IMR-90 (cell line): Measurements from ENCODE around the gene CNOT6. TPM values are rescaled to one million over a fixed set of nuclear protein-coding genes. Genes with fewer than 3 reads are reported as not detected.

Experiments used
- ATAC-seq: fragments of 200-7000 bp; cut with Tn5 transposase; 2 replicates; pipeline ENCODE4 v1.9.1; 2020; ENCODE audit warnings: low read depth, mild to moderate bottlenecking, moderate library complexity
- BruUV-seq: library from RNA; stranded (reverse); fragments of 400-500 nt; replicated peaks from 2 replicates; lab custom pipeline; 2021; lab: Mats Ljungman, UMichigan
- CTCF ChIA-PET: fragments of 300-600 bp; formaldehyde crosslinking; extraction: SDS; loops from one replicate; lab custom pipeline; 2021; ENCODE audit warnings: antibody characterized with exemption; lab: Yijun Ruan, JAX
- POLR2A ChIA-PET: fragments of 300-600 bp; sonication (Branson Sonifier 250); formaldehyde crosslinking; loops from one replicate; lab custom pipeline; 2022; ENCODE audit warnings: antibody characterized with exemption; ENCODE audit not compliant: unreplicated experiment; lab: Charles Lee
- DNase-seq: peaks from one replicate; pipeline ENCODE4 v3.0.0; 2013
- H2AFZ ChIP-seq: replicated peaks from 2 replicates; pipeline ENCODE3; 2013; ENCODE audit warnings: low read length, mild to moderate bottlenecking; ENCODE audit not compliant: poor library complexity
- H2AK5ac ChIP-seq: 2 replicates; pipeline ENCODE4 v1.6.1; 2013; ENCODE audit warnings: low read depth, low read length, inconsistent platforms
- H2AK9ac ChIP-seq: replicated peaks from 2 replicates; pipeline ENCODE3; 2013; ENCODE audit warnings: mild to moderate bottlenecking, low read depth, low read length, moderate library complexity; ENCODE audit not compliant: poor library complexity
- H2BK120ac ChIP-seq: 2 replicates; pipeline ENCODE4 v1.6.1; 2013; ENCODE audit warnings: low read depth, low read length, inconsistent platforms
- H2BK15ac ChIP-seq: 3 replicates; pipeline ENCODE4 v1.6.1; 2013; ENCODE audit warnings: low read depth, low read length, inconsistent platforms
- H2BK20ac ChIP-seq: 2 replicates; pipeline ENCODE4 v1.6.1; 2013; ENCODE audit warnings: low read depth, mild to moderate bottlenecking, inconsistent platforms, low read length, moderate library complexity
- H2BK5ac ChIP-seq: 2 replicates; pipeline ENCODE4 v1.6.1; 2013; ENCODE audit warnings: mild to moderate bottlenecking, low read depth, low read length, inconsistent platforms; ENCODE audit not compliant: poor library complexity, severe bottlenecking
- H3K14ac ChIP-seq: replicated peaks from 2 replicates; pipeline ENCODE4 v1.6.1; 2013; ENCODE audit warnings: low read depth, low read length, inconsistent platforms
- H3K18ac ChIP-seq: 2 replicates; pipeline ENCODE4 v1.6.1; 2013; ENCODE audit warnings: low read depth, low read length, control low read depth
- H3K23ac ChIP-seq: 2 replicates; pipeline ENCODE4 v1.6.1; 2013; ENCODE audit warnings: low read depth, low read length, inconsistent platforms
- H3K27ac ChIP-seq: 2 replicates; pipeline ENCODE4 v1.5.1; 2013; ENCODE audit warnings: mild to moderate bottlenecking, control low read depth, low read length; ENCODE audit not compliant: insufficient read depth
- H3K27me3 ChIP-seq: 2 replicates; pipeline ENCODE4 v1.6.1; 2013; ENCODE audit warnings: low read length; ENCODE audit not compliant: control insufficient read depth, insufficient read depth
- H3K36me3 ChIP-seq: 2 replicates; pipeline ENCODE4 v1.6.1; 2013; ENCODE audit warnings: low read length, mixed read lengths; ENCODE audit not compliant: control insufficient read depth, insufficient read depth
- H3K4ac ChIP-seq: 2 replicates; pipeline ENCODE4 v1.6.1; 2013; ENCODE audit warnings: low read depth, low read length, inconsistent platforms
- H3K4me1 ChIP-seq: 2 replicates; pipeline ENCODE4 v1.6.1; 2013; ENCODE audit warnings: low read length, mixed read lengths; ENCODE audit not compliant: control insufficient read depth, insufficient read depth
- H3K4me2 ChIP-seq: 2 replicates; pipeline ENCODE4 v1.6.1; 2013; ENCODE audit warnings: low read depth, mild to moderate bottlenecking, control low read depth, low read length, moderate library complexity
- H3K4me3 ChIP-seq: 2 replicates; pipeline ENCODE4 v1.5.1; 2013; ENCODE audit warnings: low read depth, mild to moderate bottlenecking, control low read depth, low read length, moderate library complexity; ENCODE audit not compliant: insufficient read depth
- H3K56ac ChIP-seq: 2 replicates; pipeline ENCODE4 v1.6.1; 2013; ENCODE audit warnings: low read length, inconsistent platforms; ENCODE audit not compliant: insufficient read depth; ENCODE audit errors: extremely low read depth
- H3K79me1 ChIP-seq, 2 experiments: 2 replicates each; pipeline ENCODE4 v1.6.1; 2013; ENCODE audit warnings: low read length in 2 of 2, inconsistent platforms in 1 of 2, low read depth in 1 of 2
- H3K9ac ChIP-seq: 2 replicates; pipeline ENCODE4 v1.6.1; 2013; ENCODE audit warnings: low read depth, low read length, control low read depth
- H3K9me1 ChIP-seq: 2 replicates; pipeline ENCODE4 v1.6.1; 2013; ENCODE audit warnings: low read length, inconsistent platforms; ENCODE audit not compliant: insufficient read depth
- H3K9me3 ChIP-seq: 2 replicates; pipeline ENCODE4 v1.6.1; 2013; ENCODE audit warnings: low read length; ENCODE audit not compliant: control insufficient read depth, insufficient read depth
- H4K20me1 ChIP-seq: 2 replicates; pipeline ENCODE4 v1.6.1; 2013; ENCODE audit warnings: low read length, inconsistent platforms; ENCODE audit not compliant: insufficient read depth
- H4K5ac ChIP-seq: 2 replicates; pipeline ENCODE4 v1.6.1; 2013; ENCODE audit warnings: mild to moderate bottlenecking, low read depth, low read length, control low read depth
- H4K8ac ChIP-seq, 2 experiments: 2 replicates each; pipeline ENCODE4 v1.6.1; 2013; ENCODE audit warnings: low read depth in 2 of 2, low read length in 2 of 2, control low read depth in 1 of 2, inconsistent platforms in 1 of 2
- H4K91ac ChIP-seq: 2 replicates; pipeline ENCODE4 v1.6.1; 2013; ENCODE audit warnings: low read depth, low read length, inconsistent platforms; ENCODE audit not compliant: insufficient read depth
- BHLHE40 ChIP-seq: fragments of 150-350 bp; IDR thresholded peaks from 2 replicates; pipeline ENCODE4 v1.6.1; 2016; ENCODE audit warnings: mild to moderate bottlenecking, low read depth, low read length
- CEBPB ChIP-seq: IDR thresholded peaks from 2 replicates; pipeline ENCODE4 v1.6.1; 2012; ENCODE audit warnings: low read depth, low read length, improper control_type of control experiment
- CHD1 ChIP-seq: IDR thresholded peaks from 2 replicates; pipeline ENCODE4 v1.6.1; 2012; ENCODE audit warnings: low read depth, low read length, improper control_type of control experiment
- FOS ChIP-seq: fragments of 150-350 bp; IDR thresholded peaks from 2 replicates; pipeline ENCODE4 v1.6.1; 2016; ENCODE audit warnings: low read depth, low read length
- MAFK ChIP-seq: IDR thresholded peaks from 2 replicates; pipeline ENCODE4 v1.6.1; 2012; ENCODE audit warnings: low read depth, low read length, improper control_type of control experiment
- MAZ ChIP-seq: IDR thresholded peaks from 2 replicates; pipeline ENCODE4 v1.6.1; 2012; ENCODE audit warnings: low read depth, mild to moderate bottlenecking, low read length, improper control_type of control experiment, moderate library complexity, borderline replicate concordance
- MXI1 ChIP-seq: IDR thresholded peaks from 2 replicates; pipeline ENCODE4 v1.6.1; 2012; ENCODE audit warnings: low read depth, mild to moderate bottlenecking, low read length, moderate library complexity, borderline replicate concordance
- NFE2L2 ChIP-seq: fragments of 150-350 bp; IDR thresholded peaks from 2 replicates; pipeline ENCODE4 v1.6.1; 2016; ENCODE audit warnings: low read depth, mild to moderate bottlenecking, low read length
- POLR2A ChIP-seq: IDR thresholded peaks from 2 replicates; pipeline ENCODE4 v1.6.1; 2012; ENCODE audit warnings: mild to moderate bottlenecking, low read depth, low read length
- RAD21 ChIP-seq: IDR thresholded peaks from 2 replicates; pipeline ENCODE4 v1.6.1; 2012; ENCODE audit warnings: low read length, improper control_type of control experiment
- RCOR1 ChIP-seq: IDR thresholded peaks from 2 replicates; pipeline ENCODE4 v1.6.1; 2012; ENCODE audit warnings: mild to moderate bottlenecking, low read length, improper control_type of control experiment; ENCODE audit not compliant: insufficient replicate concordance
- SMC3 ChIP-seq: fragments of 150-350 bp; IDR thresholded peaks from 2 replicates; pipeline ENCODE4 v1.6.1; 2016; ENCODE audit warnings: low read depth, mild to moderate bottlenecking, antibody characterized with exemption, low read length, moderate library complexity
- WGBS, 2 experiments: methylation state at CpG; one replicate each; pipeline versions ENCODE4 v1.1.5 to v1.1.7; 2013; ENCODE audit warnings: missing lambda C conversion rate in 2 of 2; ENCODE audit not compliant: insufficient read length in 1 of 2; ENCODE audit errors: extremely low coverage in 2 of 2; 5-methylcytosine and 5-hydroxymethylcytosine counted together
- dilution Hi-C: fragments of 300-500 bp; cut with HindIII; formaldehyde crosslinking; loops from one replicate; pipeline ENCODE4 v1.14.3; 2018; ENCODE audit warnings: low sequenced_read_pairs; ENCODE audit not compliant: unreplicated experiment
- in situ Hi-C: fragments of 300-500 bp; cut with MboI; formaldehyde crosslinking; loops from 3 replicates; pipeline ENCODE4 v1.14.3; 2019; ENCODE audit warnings: low sequenced_read_pairs, inconsistent platforms, mixed read lengths
- intact Hi-C: fragments of 100-400 bp; cut with micrococcal nuclease; formaldehyde crosslinking; loops from 2 replicates; pipeline ENCODE4 v1.10.0; 2022
- polyA plus RNA-seq, 3 experiments: library from polyadenylated mRNA; depleted of rRNA; stranded (reverse); fragments of >200 nt; gene quantifications; 2 replicates each; pipeline ENCODE4 v1.2.3, GENCODE V29; 2012; ENCODE audit warnings: low replicate concordance in 1 of 3
- total RNA-seq: library from RNA; depleted of rRNA; stranded (reverse); fragments of >200 nt; gene quantifications from 2 replicates; pipeline ENCODE4 v1.2.3, GENCODE V29; 2012
- TF ChIP-seq, protein P1 (sequence below): fragments of 150-350 bp; IDR thresholded peaks from 2 replicates; pipeline ENCODE4 v1.6.1; 2017; ENCODE audit warnings: mild to moderate bottlenecking, antibody characterized with exemption, low read length, low read depth
- TF ChIP-seq, protein P2 (sequence below): fragments of 150-350 bp; IDR thresholded peaks from 2 replicates; pipeline ENCODE4 v1.6.1; 2016; ENCODE audit warnings: low read depth, mild to moderate bottlenecking, low read length, moderate library complexity, borderline replicate concordance
- TF ChIP-seq, protein P3 (sequence below): conservative IDR thresholded peaks from 2 replicates; pipeline ENCODE4 v1.5.1; 2012; ENCODE audit warnings: mild to moderate bottlenecking, low read depth, low read length, improper control_type of control experiment

Gene CNOT6
- total and polyA plus RNA-seq, 2 of the 4 experiments (the other 2 are of a cell fraction) = 9.7 to 10.8 TPM

GRCh38 chr5:180523629-180524466 is 29.7 kb downstream of the CNOT6 start:
- no peak overlapping the region for H3K27ac ChIP-seq
- ATAC-seq = peak; percentile 13; the same call in 1 of the 2 replicates
- H3K56ac ChIP-seq = no peak overlapping the region
- H2BK120ac ChIP-seq = no peak overlapping the region
- peaks cover 14% of the 10 kb centered on the region for H3K4me1 ChIP-seq
- H2BK15ac ChIP-seq = no peak overlapping the region
- H3K9me1 ChIP-seq = peaks cover 7% of the 10 kb centered on the region
- no peak overlapping the region for H2BK20ac ChIP-seq
- peak overlapping the region; percentile 69 for H3K4me2 ChIP-seq
- no peak overlapping the region for H3K23ac ChIP-seq
- CTCF ChIA-PET = no interaction called here
- POLR2A ChIA-PET = no interaction called here
- no peak overlapping the region for H2BK5ac ChIP-seq
- no peaks in the 10 kb centered on the region for H3K27me3 ChIP-seq
- no TSS peak for BruUV-seq
- in situ Hi-C loops = no loop called here
- no peak overlapping the region for H3K18ac ChIP-seq
- intact Hi-C loops = no loop called here
- 0 out of 2 replicates have a peak overlapping the region, but pooled peaks have one; percentile 4 for H3K9ac ChIP-seq
- H4K91ac ChIP-seq = no peak overlapping the region
- peaks cover 62% of the 10 kb centered on the region for H4K20me1 ChIP-seq
- H2AFZ ChIP-seq = no peak overlapping the region
- no peak overlapping the region for H2AK5ac ChIP-seq
- no peak overlapping the region for H3K4me3 ChIP-seq
- no peak overlapping the region for H3K4ac ChIP-seq
- peaks cover 28 to 69% of the 10 kb centered on the region in 2 experiments for H3K79me1 ChIP-seq
- WGBS, 2 experiments = 80% methylated on average over 1 of the region's 4 CpGs; no CpG with 5 or more reads in 1 of the 2 experiments
- H3K9me3 ChIP-seq = no peaks in the 10 kb centered on the region
- no peak overlapping the region for H4K8ac ChIP-seq
- H3K14ac ChIP-seq = no peak overlapping the region
- peak; percentile 36 for DNase-seq
- H2AK9ac ChIP-seq = no peak overlapping the region
- dilution Hi-C loops = no loop called here
- no peaks in the 10 kb centered on the region for H3K36me3 ChIP-seq
- H4K5ac ChIP-seq = no peak overlapping the region
- TF ChIP-seq BHLHE40 = no peak
- TF ChIP-seq FOS = no peak
- TF ChIP-seq, protein P1, sequence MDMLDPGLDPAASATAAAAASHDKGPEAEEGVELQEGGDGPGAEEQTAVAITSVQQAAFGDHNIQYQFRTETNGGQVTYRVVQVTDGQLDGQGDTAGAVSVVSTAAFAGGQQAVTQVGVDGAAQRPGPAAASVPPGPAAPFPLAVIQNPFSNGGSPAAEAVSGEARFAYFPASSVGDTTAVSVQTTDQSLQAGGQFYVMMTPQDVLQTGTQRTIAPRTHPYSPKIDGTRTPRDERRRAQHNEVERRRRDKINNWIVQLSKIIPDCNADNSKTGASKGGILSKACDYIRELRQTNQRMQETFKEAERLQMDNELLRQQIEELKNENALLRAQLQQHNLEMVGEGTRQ = no peak
- TF ChIP-seq MAFK = no peak
- no peak for TF ChIP-seq NFE2L2
- TF ChIP-seq POLR2A = no peak
- no peak for TF ChIP-seq CHD1
- TF ChIP-seq, protein P2, sequence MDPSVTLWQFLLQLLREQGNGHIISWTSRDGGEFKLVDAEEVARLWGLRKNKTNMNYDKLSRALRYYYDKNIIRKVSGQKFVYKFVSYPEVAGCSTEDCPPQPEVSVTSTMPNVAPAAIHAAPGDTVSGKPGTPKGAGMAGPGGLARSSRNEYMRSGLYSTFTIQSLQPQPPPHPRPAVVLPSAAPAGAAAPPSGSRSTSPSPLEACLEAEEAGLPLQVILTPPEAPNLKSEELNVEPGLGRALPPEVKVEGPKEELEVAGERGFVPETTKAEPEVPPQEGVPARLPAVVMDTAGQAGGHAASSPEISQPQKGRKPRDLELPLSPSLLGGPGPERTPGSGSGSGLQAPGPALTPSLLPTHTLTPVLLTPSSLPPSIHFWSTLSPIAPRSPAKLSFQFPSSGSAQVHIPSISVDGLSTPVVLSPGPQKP = no peak
- TF ChIP-seq RAD21 = no peak
- TF ChIP-seq SMC3 = no peak
- no peak for TF ChIP-seq MXI1
- TF ChIP-seq, protein P3, sequence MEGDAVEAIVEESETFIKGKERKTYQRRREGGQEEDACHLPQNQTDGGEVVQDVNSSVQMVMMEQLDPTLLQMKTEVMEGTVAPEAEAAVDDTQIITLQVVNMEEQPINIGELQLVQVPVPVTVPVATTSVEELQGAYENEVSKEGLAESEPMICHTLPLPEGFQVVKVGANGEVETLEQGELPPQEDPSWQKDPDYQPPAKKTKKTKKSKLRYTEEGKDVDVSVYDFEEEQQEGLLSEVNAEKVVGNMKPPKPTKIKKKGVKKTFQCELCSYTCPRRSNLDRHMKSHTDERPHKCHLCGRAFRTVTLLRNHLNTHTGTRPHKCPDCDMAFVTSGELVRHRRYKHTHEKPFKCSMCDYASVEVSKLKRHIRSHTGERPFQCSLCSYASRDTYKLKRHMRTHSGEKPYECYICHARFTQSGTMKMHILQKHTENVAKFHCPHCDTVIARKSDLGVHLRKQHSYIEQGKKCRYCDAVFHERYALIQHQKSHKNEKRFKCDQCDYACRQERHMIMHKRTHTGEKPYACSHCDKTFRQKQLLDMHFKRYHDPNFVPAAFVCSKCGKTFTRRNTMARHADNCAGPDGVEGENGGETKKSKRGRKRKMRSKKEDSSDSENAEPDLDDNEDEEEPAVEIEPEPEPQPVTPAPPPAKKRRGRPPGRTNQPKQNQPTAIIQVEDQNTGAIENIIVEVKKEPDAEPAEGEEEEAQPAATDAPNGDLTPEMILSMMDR = no peak
- no peak for TF ChIP-seq RCOR1
- no peak for TF ChIP-seq CEBPB
- TF ChIP-seq MAZ = no peak
